Spleen (tissue), 13 donors: ENCODE data around the gene ATF1. TPM values are rescaled to one million over a fixed set of nuclear protein-coding genes. Genes with fewer than 3 reads are reported as not detected.

Source experiments
- DNase-seq: peaks from one replicate; pipeline ENCODE4 v3.0.0-alpha.2; 2020
- H3K27ac ChIP-seq, 8 donors: fragments of 200-600 bp; sonication (generic) in 7 of 8; 1 replicate in 4 of 8; 2 replicates in 4 of 8; pipeline versions ENCODE4 v1.5.0 to v1.8.0; 2016 to 2021; ENCODE audit warnings: inconsistent platforms in 4 of 8, mild to moderate bottlenecking in 4 of 8, moderate library complexity in 1 of 8
- H3K27me3 ChIP-seq, 7 donors: fragments of 200-600 bp; sonication (generic) in 6 of 7; replicated peaks in 1 of 7; 1 replicate in 4 of 7; 2 replicates in 3 of 7; pipeline versions ENCODE4 v1.5.0 to v1.8.0; 2016 to 2021; ENCODE audit warnings: inconsistent platforms in 3 of 7, mild to moderate bottlenecking in 1 of 7
- H3K36me3 ChIP-seq, 6 donors: fragments of 200-600 bp; sonication (generic) in 5 of 6; 1 replicate in 4 of 6; 2 replicates in 2 of 6; pipeline versions ENCODE4 v1.5.0 to v1.8.0; 2016 to 2021; ENCODE audit warnings: inconsistent platforms in 2 of 6
- H3K4me1 ChIP-seq, 6 donors: fragments of 200-600 bp; sonication (generic) in 5 of 6; 1 replicate in 3 of 6; 2 replicates in 3 of 6; pipeline versions ENCODE4 v1.5.0 to v1.8.0; 2016 to 2021; ENCODE audit warnings: inconsistent platforms in 3 of 6
- H3K4me3 ChIP-seq, 8 donors: fragments of 200-600 bp; sonication (generic) in 7 of 8; 1 replicate in 4 of 8; 2 replicates in 4 of 8; pipeline versions ENCODE4 v1.5.0 to v1.8.0; 2016 to 2021; ENCODE audit warnings: inconsistent platforms in 4 of 8, mild to moderate bottlenecking in 4 of 8, moderate library complexity in 2 of 8
- H3K9me3 ChIP-seq, 8 donors: fragments of 200-600 bp; sonication (generic) in 7 of 8; 1 replicate in 4 of 8; 2 replicates in 4 of 8; pipeline versions ENCODE4 v1.5.0 to v1.8.0; 2016 to 2021; ENCODE audit warnings: inconsistent platforms in 4 of 8
- POLR2A ChIP-seq, 3 donors: fragments of 450-650 bp; IDR thresholded peaks; one replicate each; pipeline ENCODE4 v1.5.1; 2017; ENCODE audit warnings: antibody characterized with exemption in 3 of 3, mild to moderate bottlenecking in 1 of 3
- POLR2AphosphoS5 ChIP-seq, 3 donors: sonication (generic); formaldehyde crosslinking; IDR thresholded peaks; one replicate each; pipeline ENCODE4 v1.5.1; 2017; ENCODE audit warnings: antibody characterized with exemption in 3 of 3
- WGBS, 5 donors: extraction: QIAGEN DNeasy Blood & Tissue Kit in 3 of 5; methylation state at CpG; one replicate each; pipeline versions ENCODE4 v1.1.5 to v1.1.7; 2013 to 2018; 5-methylcytosine and 5-hydroxymethylcytosine counted together
- intact Hi-C: fragments of 100-400 bp; cut with DNase I; formaldehyde crosslinking; loops from one replicate; pipeline ENCODE4 v1.15.0; 2023; ENCODE audit warnings: low total_unique reads
- long read RNA-seq, 2 donors: transcript quantifications; one replicate each; lab custom pipeline, GENCODE V29; 2026
- polyA plus RNA-seq, 3 donors: library from polyadenylated mRNA; stranded (reverse); fragments of 200-250 nt; gene quantifications; one replicate each; pipeline ENCODE4 v1.2.1, GENCODE V29; 2013
- total RNA-seq, 7 donors: library from RNA; depleted of rRNA in 3 of 7; stranded (reverse); fragments of >200 nt in 3 of 7; fragmentation: NEBNext Ultra II Directional in 4 of 7; extraction: Animal tissue kit (Norgen Biotek cat#: 25700) in 4 of 7; gene quantifications; one replicate each; pipeline versions ENCODE4 v1.1.0 to v1.2.1, GENCODE V29; 2016 to 2021
- TF ChIP-seq, protein P1 (sequence below), 11 experiments: fragments of 200-600 bp in 7 of 11; fragments of 450-650 bp in 4 of 11; sonication (generic) in 4 of 11; IDR thresholded peaks in 8 of 11; conservative IDR thresholded peaks in 3 of 11; 1 replicate in 7 of 11; 2 replicates in 4 of 11; pipeline versions ENCODE4 v1.4.0 to v1.8.0; 2016 to 2021; ENCODE audit warnings: antibody characterized with exemption in 11 of 11, inconsistent platforms in 4 of 11, mild to moderate bottlenecking in 1 of 11
- donor health status: healthy with polysubstance abuse.
- donor health status: DM: no; HTN: no; CAD: no; lungs with moderate emphysema.
- donor health status: DM: no; HTN: no; CAD: no.
- donor health status: Bipolar disorder and iron deficiency.
- donor health status: healthy.
- donor health status: DM: no; HTN: no; CAD: no.
- donor health status: DM: yes; HTN: yes; CAD: no.

The ATF1 gene
- 10 to 100 TPM; 17.4 to 41.7 (median 30.7) TPM for total RNA-seq
- 10 to 100 TPM; 10.3 to 16.1 (median 12.5) TPM for polyA plus RNA-seq
- long read RNA-seq, donor 1, transcript ATF1-201 (7 exons, 2,181 nt) = major isoform, 5 of 5 reads
- long read RNA-seq, donor 1, partial matches to known transcripts = 0 of 5 reads
- long read RNA-seq, donor 1, other reads (novel, unspliced or antisense) = 0 of 5 reads
- long read RNA-seq, donor 2, transcript ATF1-201 (7 exons, 2,181 nt) = major isoform, 6 of 6 reads
- long read RNA-seq, donor 2, partial matches to known transcripts = 0 of 6 reads
- long read RNA-seq, donor 2, other reads (novel, unspliced or antisense) = 0 of 6 reads

DNA sequence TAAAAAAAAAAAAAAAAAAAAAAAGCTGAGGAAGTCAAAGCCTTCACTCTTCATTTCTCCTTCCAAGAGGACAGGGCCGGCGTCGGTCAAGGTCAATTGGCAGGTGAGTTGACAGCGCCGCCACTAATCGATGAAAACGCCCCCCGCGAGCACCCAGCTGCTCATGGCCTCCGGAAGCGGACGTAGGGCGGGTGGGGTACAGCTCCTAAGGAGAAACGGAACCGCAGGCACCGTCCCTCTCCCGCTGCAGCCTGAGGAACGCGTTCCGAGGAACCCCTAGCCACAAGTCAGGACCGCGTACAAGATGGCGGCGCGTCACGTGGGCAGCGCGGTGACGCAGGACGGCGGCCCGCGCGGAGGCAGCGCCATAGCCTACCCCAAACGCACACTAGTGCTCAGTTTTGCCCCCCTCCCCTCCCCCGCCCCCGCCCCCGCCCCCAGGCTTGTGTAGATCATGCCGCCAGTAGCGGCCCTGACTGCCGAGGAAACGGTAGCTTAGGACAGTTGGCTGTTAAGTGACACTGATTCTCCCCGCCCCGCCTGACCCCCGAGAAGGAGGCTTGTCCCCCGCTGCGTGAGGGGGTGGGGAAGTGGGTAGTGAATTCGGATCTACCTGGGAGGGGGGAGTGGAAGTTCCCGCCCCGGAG is at the start of gene ATF1:
Gene ATF1, plus strand, starts transcription at position 463 of the 647 bp plus-strand sequence. CDS start 16,045 bp downstream, outside the sequence.
- intact Hi-C loops = loop anchor here (10.0 kb wide), 1 partner anchor 161 kb away; a partner anchor contains a TSS
- H3K4me3 ChIP-seq = peak within 1 kb of the TSS; percentile 97 to 100 (median 100)
- peaks cover 17 to 74% (median 34%) of the 10 kb centered on the region in 6 donors for H3K4me1 ChIP-seq
- TF ChIP-seq, protein P1, sequence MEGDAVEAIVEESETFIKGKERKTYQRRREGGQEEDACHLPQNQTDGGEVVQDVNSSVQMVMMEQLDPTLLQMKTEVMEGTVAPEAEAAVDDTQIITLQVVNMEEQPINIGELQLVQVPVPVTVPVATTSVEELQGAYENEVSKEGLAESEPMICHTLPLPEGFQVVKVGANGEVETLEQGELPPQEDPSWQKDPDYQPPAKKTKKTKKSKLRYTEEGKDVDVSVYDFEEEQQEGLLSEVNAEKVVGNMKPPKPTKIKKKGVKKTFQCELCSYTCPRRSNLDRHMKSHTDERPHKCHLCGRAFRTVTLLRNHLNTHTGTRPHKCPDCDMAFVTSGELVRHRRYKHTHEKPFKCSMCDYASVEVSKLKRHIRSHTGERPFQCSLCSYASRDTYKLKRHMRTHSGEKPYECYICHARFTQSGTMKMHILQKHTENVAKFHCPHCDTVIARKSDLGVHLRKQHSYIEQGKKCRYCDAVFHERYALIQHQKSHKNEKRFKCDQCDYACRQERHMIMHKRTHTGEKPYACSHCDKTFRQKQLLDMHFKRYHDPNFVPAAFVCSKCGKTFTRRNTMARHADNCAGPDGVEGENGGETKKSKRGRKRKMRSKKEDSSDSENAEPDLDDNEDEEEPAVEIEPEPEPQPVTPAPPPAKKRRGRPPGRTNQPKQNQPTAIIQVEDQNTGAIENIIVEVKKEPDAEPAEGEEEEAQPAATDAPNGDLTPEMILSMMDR (IDR thresholded peaks at IDR 0.05 in 8 of 11, conservative IDR thresholded peaks at IDR 0.05 in 3 of 11) = no peak
- TF ChIP-seq POLR2AphosphoS5 (IDR thresholded peaks at IDR 0.05) = peak; percentile 95 to 96 (median 96)
- H3K36me3 ChIP-seq = no peaks in the 10 kb centered on the region
- no peaks in the 10 kb centered on the region for H3K27me3 ChIP-seq
- H3K9me3 ChIP-seq = no peaks in the 10 kb centered on the region
- DNase-seq = peak; percentile 98
- H3K27ac ChIP-seq = peak within 1 kb of the TSS; percentile 95 to 100 (median 98)
- 0 to 1% (median 0%) methylated on average over 26 to 51 of the region's 51 CpGs for WGBS, 5 donors

DNA sequence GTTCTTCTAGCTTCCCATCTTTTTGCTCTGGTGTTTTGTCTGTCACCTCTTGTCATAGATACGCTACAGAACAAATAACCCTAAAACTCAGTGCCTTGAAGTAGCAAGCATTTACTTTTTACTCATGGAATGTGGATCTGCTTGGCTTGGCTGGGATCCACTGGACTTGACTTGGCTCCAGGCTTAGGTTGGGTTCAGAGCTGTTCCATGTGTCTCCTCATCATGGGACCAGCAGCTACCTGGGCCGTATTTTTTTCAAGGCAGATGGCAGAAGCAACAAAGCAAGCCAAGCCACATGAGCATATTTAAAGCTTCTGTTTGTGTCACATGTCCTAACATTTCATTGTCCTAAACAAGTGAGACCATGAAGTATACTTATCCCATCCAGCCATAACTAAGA is 48.7 kb upstream of the ATF1 start:
- DNase-seq = no peak
- no peaks in the 10 kb centered on the region for H3K4me1 ChIP-seq
- TF ChIP-seq POLR2A (IDR thresholded peaks at IDR 0.05) = no peak
- H3K4me3 ChIP-seq = no peak overlapping the region
- H3K9me3 ChIP-seq = no peaks in the 10 kb centered on the region
- H3K36me3 ChIP-seq = peaks cover 6 to 100% (median 93%) of the 10 kb centered on the region in 6 donors
- WGBS, 5 donors = 89 to 96% (median 92%) methylated on average over 2 of the region's 2 CpGs
- intact Hi-C loops = no loop called here
- no peak overlapping the region for H3K27ac ChIP-seq
- no peaks in the 10 kb centered on the region for H3K27me3 ChIP-seq

DNA sequence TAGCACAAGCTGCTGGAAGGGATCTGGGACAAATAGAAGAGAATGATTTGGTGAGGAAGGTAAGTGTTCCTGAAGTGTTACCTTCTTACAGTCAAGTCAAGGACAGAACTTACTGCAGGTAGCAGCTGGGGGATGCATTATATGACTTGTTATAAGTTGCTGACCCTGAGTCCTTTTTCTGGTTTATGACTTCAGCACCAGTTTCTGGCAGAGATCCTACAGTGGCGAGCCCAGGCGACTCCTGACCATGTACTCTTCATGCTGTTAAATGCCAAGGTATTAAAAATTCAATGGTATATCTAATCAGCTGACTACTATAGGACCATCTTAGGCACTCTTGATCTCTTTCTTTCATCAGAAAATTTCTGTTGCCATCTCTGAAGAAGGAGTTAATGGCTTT is 45.1 kb upstream of the ATF1 start:
- TF ChIP-seq POLR2AphosphoS5 (IDR thresholded peaks at IDR 0.05) = no peak
- TF ChIP-seq POLR2A (IDR thresholded peaks at IDR 0.05) = no peak
- TF ChIP-seq, protein P1 (IDR thresholded peaks at IDR 0.05 in 8 of 11, conservative IDR thresholded peaks at IDR 0.05 in 3 of 11) = no peak
- DNase-seq = no peak
- Histone ChIP-seq H3K4me3 (no peak overlapping the region), H3K4me1 (peaks cover 0 to 10% (median 2%) of the 10 kb centered on the region in 6 donors), H3K9me3 (no peaks in the 10 kb centered on the region), H3K36me3 (peaks cover 8 to 100% (median 93%) of the 10 kb centered on the region in 6 donors), H3K27ac (no peak overlapping the region), H3K27me3 (no peaks in the 10 kb centered on the region)
- intact Hi-C loops = no loop called here
- WGBS, 5 donors = 92 to 100% (median 98%) methylated on average over 2 of the region's 2 CpGs

DNA sequence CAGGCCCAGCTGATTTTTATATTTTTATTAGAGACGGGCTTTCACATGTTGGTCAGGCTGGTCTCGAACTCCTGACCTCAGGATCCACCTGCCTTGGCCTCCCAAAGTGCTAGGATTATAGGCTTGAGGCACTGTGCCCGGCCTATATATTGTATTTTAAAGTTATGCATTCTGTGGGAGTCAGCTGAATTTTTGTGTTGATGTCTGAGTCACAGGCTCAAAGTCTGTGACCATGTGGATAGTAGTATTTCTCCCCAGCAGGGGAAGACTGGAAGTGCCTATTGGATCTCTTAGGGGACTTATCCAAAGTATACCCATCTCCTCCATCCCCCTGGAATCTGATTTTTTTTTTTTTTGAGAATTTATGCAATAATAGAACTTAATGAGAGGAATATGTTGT is 43.8 kb upstream of the ATF1 start:
- H3K27ac ChIP-seq = no peak overlapping the region
- no peak for DNase-seq
- 93 to 96% (median 95%) methylated on average over 3 of the region's 3 CpGs for WGBS, 5 donors
- H3K36me3 ChIP-seq = peaks cover 2 to 100% (median 93%) of the 10 kb centered on the region in 6 donors
- H3K9me3 ChIP-seq = no peaks in the 10 kb centered on the region
- H3K4me1 ChIP-seq = peaks cover 0 to 21% (median 2%) of the 10 kb centered on the region in 6 donors
- H3K4me3 ChIP-seq = no peak overlapping the region
- TF ChIP-seq POLR2A (IDR thresholded peaks at IDR 0.05) = no peak
- TF ChIP-seq, protein P1 (IDR thresholded peaks at IDR 0.05 in 8 of 11, conservative IDR thresholded peaks at IDR 0.05 in 3 of 11) = no peak
- TF ChIP-seq POLR2AphosphoS5 (IDR thresholded peaks at IDR 0.05) = no peak
- intact Hi-C loops = no loop called here
- no peaks in the 10 kb centered on the region for H3K27me3 ChIP-seq
